Activated naive CD4-positive, alpha-beta T cell treated with anti-CD3 and anti-CD28 coated beads, Interleukin-2, amount 10 ng/mL, durations not matched to agents 5 hours and 36 hours (primary cell): Measurements from ENCODE around the gene KDM1B. TPM values are rescaled to one million over a fixed set of nuclear protein-coding genes. Genes with fewer than 3 reads are reported as not detected.

Experiments
- total RNA-seq, 2 experiments: library from RNA; stranded (reverse); gene quantifications; one replicate each; pipeline ENCODE4 v1.2.3, GENCODE V29; 2021

Gene KDM1B
- 10 to 100 TPM; 10.8 to 11.6 TPM for total RNA-seq

GRCh38 chr6:18155150-18155863 is at the start of gene KDM1B:
TSS of gene KDM1B (plus strand) at chr6:18155422. CDS start at chr6:18159896, 4,474 bp downstream.

DNA sequence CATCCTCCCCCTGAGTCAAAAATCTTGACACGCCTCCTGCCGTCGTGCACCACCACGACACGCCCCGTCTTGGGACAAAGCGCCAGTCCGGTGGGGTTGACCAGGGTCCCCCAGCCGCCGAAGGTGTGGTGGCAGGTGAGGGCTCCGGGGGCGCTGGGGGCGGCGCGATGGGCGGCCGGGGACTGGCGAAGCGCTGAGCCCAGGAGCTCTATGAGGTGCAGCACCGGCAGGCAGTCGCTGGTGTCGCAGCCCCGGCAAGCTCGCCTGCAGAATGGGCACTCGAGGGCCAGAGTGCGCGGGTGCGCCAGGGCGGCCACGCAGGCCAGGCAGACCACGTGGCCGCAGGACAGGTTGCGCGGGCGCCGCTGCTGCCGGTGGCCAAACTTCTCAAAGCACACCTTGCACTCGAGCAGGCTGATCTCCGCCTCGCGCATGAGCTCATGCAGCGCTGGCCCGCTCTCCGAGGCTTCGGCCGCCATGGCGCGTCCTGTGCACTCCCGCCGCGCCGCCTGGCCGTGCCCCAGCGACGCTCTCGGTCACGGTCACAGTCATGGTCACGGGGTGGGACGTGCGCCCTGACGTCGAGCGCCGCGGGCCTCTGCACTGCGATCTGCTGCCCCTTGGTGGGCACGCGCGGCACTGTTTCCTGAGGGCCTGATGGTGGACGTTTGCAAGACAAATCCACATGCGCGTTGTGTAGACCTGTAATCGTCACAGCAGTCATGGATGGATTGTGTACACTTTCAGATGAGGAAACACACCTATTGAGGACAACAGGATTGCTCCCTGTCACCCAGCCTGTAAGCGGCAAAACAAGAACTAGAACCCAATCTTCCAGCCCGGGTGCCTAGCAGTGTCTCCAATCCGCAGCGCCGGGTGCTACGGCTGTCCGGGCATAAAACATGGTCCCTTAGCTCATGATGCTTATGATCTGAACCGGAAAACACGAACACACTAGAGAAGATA is 32.8 kb upstream of the KDM1B start, which contains the start of gene NHLRC1:
NHLRC1 (minus strand) TSS at position 550 of the 966 bp plus-strand sequence; CDS start at position 479, 71 bp downstream.

GRCh38 chr6:18154507-18155149 is 594 bp upstream of the KDM1B start, which contains the start of gene TPMT:
TSS of gene TPMT (minus strand) at chr6:18155077. CDS start at chr6:18149127, 5,950 bp downstream.

GRCh38 chr6:18264219-18264922 is 109.1 kb downstream of the KDM1B start, which contains the start of gene DEK:
TSS of gene DEK (minus strand) at chr6:18264530. CDS start at chr6:18263987, 543 bp downstream.

Other genes starting within 250 kb of the KDM1B start
- gene KIF13A, start 167.8 kb upstream of the KDM1B start, total RNA-seq, result under 1 TPM in 1 of 2 experiments, not detected in 1; 0.20 TPM
- gene NHLRC1, start 32.7 kb upstream of the KDM1B start, total RNA-seq, result under 1 TPM; 0.55 to 0.78 TPM
- gene TPMT, start 345 bp upstream of the KDM1B start, total RNA-seq, result 1 to 10 TPM; 5.3 to 5.9 TPM
- gene DEK, start 109.1 kb downstream of the KDM1B start, total RNA-seq, result 100 to 1,000 TPM; 204 to 215 TPM
- gene RNF144B, start 231.9 kb downstream of the KDM1B start, total RNA-seq, result 1 to 10 TPM; 2.2 to 2.8 TPM